Measurements from ENCODE around the gene CLSTN3.
A peak's percentile ranks its signal among the peaks of the same experiment; 100 is the strongest.
"Not testable (repeated sequence)": the region's sequence is repeated elsewhere in the genome, so short reads cannot be mapped to it uniquely, and the experiment has no call there.

The CLSTN3 gene

GRCh38 chr12:7154042-7154441 is 23.9 kb downstream of the CLSTN3 start:
- DNase-seq = no peak

- no peak for DNase-seq
These were observed 24.8 kb downstream of the CLSTN3 start for GRCh38 chr12:7154901-7155470.

GRCh38 chr12:7155471-7156034 is 25.4 kb downstream of the CLSTN3 start:
- DNase-seq = peak; percentile 91

- no peak for DNase-seq
These were observed 26.4 kb downstream of the CLSTN3 start for GRCh38 chr12:7156259-7157197.

DNA sequence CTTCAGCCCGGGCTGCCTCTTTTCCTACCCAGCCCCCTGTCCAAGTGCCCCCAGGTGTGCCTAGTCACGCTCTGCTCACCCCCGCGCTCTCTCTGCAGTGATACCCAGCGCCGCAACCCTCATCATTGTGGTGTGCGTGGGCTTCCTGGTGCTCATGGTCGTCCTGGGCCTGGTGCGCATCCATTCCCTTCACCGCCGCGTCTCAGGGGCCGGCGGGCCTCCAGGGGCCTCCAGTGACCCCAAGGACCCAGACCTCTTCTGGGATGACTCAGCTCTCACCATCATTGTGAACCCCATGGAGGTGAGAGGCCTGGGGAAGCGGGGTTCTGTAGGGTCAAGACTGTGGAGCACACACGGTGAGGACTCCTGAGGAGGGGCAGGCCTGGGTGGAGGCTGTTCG is 27.2 kb downstream of the CLSTN3 start:
- DNase-seq = no peak

DNA sequence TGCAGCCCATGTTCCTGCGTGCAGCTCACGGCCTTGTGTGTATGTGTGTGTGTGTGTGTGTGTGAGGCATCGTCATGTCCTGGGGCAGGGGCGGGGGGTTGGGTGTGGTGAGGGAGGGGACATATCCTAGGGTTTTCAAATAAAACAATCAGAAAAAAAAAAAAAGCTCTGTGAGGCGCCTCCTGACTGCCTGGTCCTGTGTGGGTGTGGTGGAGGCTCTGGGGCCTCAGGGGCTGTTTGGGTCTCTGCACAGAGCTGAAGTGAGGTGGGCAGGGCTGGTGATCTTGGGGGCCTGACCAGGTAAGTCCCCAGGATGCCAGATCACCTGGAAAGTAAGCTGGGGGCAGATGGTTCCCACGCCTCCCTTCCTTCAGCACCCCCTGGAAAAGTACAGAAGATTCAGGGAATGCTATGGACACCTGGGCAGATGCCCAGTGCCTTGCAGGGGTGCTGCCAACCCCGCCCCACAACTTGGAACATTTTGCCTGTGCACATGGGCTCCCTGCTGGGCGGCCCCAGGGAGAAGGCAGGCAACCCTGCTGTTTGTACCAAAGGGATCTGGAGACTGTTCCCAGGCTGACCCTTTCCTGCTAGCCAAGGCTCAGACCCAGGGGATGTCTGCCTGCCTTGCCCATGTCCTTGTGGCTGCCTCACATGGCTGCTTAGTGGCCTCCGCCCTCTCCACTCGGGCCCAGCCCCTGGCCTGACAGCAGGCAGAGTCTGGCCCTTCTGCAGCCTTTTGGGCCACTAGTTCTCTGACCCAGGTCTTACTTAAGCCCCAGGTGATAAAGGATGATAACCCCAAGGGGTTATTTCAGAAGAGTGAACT is 28.8 kb downstream of the CLSTN3 start:
- DNase-seq = no peak

- no peak for DNase-seq
These were observed 30.0 kb downstream of the CLSTN3 start for GRCh38 chr12:7160183-7160582.

DNA sequence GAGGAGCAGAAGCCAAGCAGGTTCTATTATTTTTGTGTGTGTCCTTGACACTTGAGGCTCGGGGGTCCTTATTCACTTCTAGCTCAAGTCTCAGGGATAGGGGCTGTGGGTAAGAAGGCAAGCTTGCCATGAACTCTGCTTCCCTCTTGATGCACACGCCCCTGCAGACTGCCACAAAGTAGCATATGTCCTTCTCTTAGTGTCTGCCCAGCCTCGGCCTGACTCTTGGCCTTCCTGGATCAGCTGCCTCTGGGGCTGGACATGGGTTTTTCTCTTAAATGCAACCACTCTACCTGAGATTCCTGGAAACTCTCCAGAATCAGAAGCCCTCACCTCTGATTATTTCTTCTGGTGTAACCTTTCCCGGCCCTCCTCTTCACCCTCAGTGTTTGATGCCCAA is 31.2 kb downstream of the CLSTN3 start:
- DNase-seq = no peak

GRCh38 chr12:7161811-7162210 is 31.6 kb downstream of the CLSTN3 start:
- no peak for DNase-seq

GRCh38 chr12:7162691-7163114 is 32.5 kb downstream of the CLSTN3 start:
- peak; percentile 70 for DNase-seq

GRCh38 chr12:7169951-7170350 is 39.8 kb downstream of the CLSTN3 start:
- no peak for DNase-seq

GRCh38 chr12:7171854-7172253 is 41.7 kb downstream of the CLSTN3 start:
- no peak for DNase-seq

DNA sequence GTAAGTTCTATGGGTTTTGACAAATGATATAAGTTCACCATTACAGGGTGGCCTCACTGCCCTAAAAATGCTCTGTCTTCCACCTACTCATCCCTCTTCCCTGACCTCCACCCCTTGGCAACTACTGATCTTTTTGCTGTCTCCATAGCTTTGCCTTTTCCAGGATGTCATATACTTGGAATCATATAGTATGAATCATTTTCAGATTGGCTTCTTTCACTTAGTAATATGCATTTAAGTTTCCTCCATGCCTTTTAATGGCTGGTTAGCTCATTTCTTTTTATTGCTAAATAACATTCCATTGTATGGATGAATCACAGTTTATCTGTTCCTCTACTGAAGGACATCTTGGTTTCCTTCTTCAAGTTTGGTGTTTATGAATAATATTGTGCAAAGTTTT is 45.3 kb downstream of the CLSTN3 start:
- DNase-seq = no peak

- no peak for DNase-seq
These were observed 46.4 kb downstream of the CLSTN3 start for GRCh38 chr12:7176595-7176994.

DNA sequence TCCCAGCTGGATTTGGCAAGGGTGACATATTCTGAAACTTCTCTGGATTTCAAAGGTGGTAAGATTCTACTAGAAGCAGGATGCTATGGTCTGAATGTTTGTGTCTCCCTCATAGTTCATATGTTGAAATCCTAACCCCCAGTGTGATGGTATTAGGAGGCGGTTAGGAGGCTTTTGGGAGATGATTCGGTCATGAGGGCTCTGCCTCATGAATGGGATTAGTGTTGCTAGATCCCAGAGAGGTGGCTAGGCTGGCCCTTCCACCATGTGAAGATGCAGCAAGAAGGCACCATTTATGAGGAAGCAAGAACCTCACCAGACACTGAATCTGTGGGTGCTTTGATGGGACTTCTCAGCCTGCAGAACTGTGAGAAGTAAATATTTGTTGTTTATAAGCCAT is 48.3 kb downstream of the CLSTN3 start:
- no peak for DNase-seq

- no peak for DNase-seq
These were observed 50.5 kb downstream of the CLSTN3 start for GRCh38 chr12:7180685-7181084.

- not testable (repeated sequence) for DNase-seq
These were observed 55.9 kb downstream of the CLSTN3 start for GRCh38 chr12:7186058-7186457.

GRCh38 chr12:7188562-7189397 is 58.6 kb downstream of the CLSTN3 start:
- peak; percentile 22 for DNase-seq

- DNase-seq = peak; percentile 80
These were observed 59.5 kb downstream of the CLSTN3 start, which contains the start of gene PEX5 for GRCh38 chr12:7189398-7190267. PEX5 (plus strand) TSS chr12:7189686; CDS start chr12:7190378, 692 bp downstream.

DNA sequence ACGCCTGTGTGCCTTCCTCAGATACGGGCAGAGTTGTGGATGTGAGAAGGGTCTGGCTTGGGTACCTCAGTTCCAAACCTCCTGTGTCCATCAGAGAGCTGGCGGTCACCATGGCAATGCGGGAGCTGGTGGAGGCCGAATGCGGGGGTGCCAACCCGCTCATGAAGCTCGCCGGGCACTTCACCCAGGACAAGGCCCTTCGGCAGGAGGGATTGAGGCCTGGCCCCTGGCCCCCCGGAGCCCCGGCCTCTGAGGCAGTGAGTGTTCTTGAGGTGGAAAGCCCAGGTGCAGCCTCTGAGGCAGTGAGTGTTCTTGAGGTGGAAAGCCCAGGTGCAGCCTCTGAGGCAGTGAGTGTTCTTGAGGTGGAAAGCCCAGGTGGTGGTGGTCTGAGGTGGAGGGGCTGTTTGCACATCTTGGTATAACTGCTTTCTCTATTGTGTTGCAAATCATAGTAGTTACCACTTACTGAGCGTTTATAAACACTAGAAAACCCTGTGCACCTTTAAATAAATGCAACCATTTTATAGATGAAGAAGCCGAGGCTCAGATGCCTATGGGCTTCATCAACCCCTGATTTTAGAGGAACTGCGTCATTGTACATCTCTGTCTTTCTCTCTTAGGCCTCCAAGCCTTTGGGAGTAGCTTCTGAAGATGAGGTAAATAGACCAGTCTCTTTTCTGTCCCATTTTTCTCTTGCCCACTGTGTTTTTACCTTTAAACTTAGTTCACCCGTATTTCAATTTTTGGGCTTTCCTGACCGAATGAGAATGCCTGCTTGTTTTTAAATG is 60.3 kb downstream of the CLSTN3 start:
- no peak for DNase-seq

Data from NCI-H510A (cell line).